HG02798 (cell line): ENCODE results near the gene PCP2.

Experiments used
- ATAC-seq: cut with Tn5 transposase; IDR thresholded peaks from one replicate; pipeline ENCODE4 v1.9.1; 2021; ENCODE audit warnings: mild to moderate bottlenecking; ENCODE audit not compliant: unreplicated experiment, poor library complexity

PCP2 gene

GRCh38 chr19:7620442-7621412, 12.8 kb downstream of the PCP2 start:
- ATAC-seq = no peak

DNA sequence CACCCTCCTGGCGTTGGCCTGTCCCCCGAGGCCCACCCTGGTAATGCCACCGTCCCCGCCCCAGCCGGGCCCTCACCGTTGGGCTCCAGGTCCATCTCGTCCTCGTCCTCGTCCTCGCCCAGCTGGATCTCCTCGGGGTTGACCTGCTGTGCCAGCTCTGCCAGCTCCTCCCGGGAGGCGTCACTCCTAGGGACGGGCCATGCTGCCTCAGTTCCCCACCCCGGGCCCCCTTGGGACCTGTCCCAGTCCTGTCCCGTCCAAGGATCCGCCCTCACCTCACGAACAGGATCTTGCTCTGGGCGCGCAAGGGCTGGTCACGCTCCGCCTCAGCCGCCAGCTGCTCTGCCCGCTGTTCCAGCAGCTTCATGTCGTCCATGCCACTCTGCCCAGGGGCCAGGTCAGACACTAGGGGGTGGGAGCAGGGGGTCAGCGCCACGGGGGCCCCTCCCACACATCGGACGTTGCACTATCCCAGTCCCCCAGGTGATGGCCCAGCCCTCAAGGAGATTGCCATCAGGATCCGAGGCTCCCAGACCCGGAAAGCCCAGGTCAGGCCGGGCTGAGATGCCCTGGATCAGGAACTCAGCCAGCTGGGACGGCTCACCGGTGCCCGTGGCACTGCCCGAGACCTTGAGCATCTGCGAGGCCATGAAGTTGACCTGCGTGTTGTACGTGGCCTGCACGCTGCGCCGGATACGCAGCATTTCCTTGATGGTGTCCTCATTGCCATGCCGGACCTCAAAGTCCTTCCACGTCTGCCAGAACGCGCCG, 13.7 kb downstream of the PCP2 start:
- no peak for ATAC-seq

DNA sequence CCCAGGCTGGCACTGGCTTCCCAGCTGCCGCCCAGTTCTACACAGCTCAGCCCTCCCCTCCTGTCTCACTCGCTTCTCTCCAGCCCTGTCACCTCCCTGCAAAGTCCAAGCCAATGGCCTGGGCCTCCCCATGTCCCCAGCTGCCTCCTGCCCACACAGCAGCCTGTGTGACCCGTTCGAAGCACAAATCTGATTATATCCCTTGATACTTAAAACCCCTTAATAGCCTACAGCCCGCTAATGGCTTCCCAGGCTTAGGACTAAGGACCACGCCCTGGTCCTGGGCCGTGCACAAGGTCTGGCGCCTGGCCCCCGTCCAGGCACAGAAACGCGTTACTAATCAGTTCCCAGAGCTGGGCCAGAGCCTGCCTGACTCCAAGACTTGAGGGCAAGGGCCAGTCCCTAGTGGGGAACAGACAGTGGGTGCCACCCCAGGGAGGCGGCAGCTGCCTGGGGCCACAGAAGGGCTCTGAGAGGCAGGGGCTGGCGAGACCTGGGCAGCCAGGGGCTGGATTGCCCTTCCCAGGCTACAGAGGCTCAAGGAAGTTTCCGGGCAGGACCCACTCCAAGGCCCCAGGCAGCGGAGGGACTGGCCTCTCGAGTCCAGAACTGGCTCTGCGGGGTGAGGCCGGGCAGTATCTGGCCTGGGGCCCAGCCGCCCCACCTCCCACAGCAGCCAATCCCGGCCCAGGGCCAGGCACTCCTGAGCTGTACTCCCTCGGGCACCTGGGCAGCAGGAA, 14.6 kb downstream of the PCP2 start:
- ATAC-seq = no peak

GRCh38 chr19:7618348-7618747, 15.2 kb downstream of the PCP2 start:
- no peak for ATAC-seq

GRCh38 chr19:7617735-7618134, 15.8 kb downstream of the PCP2 start:
- no peak for ATAC-seq

DNA sequence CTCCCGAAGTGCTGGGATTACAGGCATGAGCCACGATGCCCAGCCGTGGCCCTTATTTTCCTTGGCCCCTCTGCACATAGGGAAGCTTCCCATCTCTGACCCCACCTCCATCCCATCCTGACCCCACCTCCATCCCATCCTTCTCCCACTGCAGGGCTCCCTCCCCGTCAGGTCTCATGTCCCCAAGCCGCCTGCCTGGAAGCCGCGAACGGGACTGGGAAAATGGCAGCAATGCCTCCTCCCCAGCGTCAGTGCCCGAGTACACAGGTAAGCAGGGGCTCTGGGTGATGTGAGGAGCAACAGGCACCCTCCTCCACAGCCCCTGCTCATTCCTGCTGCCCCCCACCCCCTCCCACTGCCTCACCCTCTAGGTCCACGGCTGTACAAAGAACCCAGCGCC, 16.3 kb downstream of the PCP2 start:
- no peak for ATAC-seq

DNA sequence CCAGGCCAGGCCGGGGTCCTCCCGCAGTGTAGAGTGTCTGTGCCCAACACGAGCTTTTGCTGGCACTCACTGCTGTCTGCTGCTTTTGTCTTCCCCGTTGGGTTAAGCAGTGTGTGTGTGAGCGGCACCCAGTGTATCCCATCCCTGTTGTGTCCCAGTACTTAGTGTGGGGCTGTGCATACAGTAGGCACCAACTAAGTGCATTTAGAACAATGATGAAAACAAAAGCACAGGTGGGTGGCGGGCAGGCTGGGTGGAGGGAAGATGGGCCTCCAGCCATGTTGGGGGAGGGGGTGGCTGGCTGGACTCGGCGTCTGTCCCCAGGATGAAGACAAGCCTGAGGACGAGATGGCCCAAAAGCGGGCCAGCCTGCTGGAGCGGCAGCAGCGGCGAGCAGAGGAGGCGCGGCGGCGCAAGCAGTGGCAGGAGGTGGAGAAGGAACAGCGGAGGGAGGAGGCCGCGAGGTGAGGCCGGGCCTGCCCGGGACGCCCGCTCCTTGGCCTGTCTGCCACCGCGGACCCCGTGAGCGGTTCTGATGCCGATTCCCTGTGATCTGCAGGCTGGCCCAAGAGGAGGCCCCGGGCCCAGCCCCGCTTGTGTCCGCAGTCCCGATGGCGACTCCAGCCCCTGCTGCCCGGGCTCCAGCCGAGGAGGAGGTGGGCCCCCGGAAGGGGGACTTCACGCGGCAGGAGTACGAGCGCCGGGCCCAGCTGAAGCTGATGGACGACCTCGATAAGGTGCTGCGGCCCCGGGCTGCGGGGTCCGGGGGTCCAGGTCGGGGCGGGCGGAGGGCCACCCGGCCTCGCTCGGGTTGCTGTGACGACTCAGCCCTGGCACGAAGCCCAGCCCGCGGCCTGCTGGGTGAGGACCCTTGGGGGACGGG, 18.4 kb downstream of the PCP2 start:
- no peak for ATAC-seq

- ATAC-seq = no peak
Measured at GRCh38 chr19:7612282-7613274, 20.9 kb downstream of the PCP2 start.

GRCh38 chr19:7611541-7612279, 21.8 kb downstream of the PCP2 start:
- ATAC-seq = no peak

DNA sequence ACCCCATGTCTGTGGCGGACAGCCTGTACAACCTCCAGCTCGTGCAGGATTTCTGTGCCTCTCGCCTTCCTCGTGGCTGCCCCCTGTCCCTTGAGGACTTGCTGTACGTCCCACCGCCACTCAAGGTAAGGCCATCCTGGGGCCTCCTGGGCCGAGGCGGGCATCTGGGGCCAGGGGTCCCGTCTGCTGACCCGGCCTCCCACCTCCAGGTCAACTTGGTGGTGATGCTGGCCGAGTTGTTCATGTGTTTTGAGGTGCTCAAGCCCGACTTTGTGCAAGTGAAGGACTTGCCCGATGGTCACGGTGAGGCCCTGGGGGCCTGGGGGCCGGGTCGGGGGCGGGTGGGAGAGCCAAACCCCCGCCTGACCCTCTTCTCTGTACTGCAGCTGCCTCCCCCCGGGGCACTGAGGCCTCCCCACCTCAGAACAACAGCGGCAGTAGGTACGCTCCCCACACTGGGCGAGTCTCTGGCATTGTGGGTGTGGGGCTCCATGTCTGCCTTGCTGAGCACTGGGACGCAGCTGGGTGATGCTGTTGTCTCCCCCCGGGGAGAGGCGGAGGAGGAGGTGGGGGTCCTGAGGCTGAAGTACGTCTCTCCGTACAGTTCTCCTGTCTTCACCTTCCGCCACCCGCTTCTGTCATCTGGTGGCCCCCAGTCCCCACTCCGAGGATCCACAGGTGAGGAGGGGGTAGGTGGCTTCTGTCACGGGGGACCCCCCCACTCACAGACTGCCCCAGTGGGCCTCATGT, 22.9 kb downstream of the PCP2 start:
- no peak for ATAC-seq

DNA sequence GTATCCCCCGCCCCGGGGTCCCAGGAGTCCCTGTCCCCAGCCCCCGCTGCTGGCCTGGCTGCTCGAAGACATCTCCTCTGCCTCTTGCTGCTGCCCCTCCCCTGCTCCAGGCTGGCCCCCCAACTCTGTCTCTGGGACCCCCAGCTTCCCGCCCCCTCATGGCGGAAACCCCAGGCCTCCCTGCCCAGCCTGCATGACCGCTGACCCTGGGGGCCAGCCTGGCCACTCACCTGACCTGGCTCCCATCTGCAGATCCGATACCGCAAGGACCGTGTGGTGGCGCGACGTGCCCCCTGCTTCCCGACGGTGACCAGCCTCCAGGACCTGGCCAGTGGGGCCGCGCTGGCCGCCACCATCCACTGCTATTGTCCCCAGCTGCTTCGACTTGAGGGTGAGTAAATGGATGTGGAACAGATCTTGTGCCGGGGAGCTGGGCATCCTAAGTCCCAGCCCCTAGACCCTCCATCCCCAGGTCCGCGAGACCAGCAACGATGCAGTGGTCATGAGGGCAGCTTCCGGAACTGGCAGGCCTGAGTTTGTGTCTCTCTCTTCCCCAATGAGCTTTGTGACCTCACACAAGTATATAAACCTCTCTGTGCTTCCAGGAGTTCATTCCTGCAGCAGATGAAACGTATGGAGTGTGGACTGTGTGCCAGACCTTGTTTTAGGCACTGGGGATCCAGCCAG, 25.5 kb downstream of the PCP2 start:
- no peak for ATAC-seq

- ATAC-seq = no peak
Measured at GRCh38 chr19:7607212-7607873, 26.2 kb downstream of the PCP2 start.

- ATAC-seq = no peak
Measured at GRCh38 chr19:7606289-7606688, 27.2 kb downstream of the PCP2 start.

GRCh38 chr19:7605490-7606222, 27.9 kb downstream of the PCP2 start:
- no peak for ATAC-seq

DNA sequence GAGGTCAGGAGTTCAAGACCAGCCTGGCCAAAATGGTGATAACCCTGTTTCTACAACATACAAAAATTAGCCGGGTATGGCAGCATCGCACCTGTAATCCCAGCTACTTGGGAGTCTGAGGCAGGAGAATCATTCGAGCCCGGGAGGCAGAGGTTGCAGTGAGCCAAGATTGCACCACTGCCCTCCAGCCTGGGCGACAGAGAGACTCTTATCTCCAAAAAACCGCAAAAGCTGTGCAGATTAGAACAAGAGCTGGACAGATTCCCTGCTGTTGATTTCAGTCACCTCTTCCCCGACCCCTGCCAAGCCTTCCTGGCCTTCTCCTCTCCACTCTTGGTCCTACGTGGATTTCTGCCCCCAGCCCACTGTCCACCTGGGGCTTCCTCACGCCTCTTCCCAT, 29.6 kb downstream of the PCP2 start:
- ATAC-seq = no peak
